H1 (cell line): ENCODE data around the gene OR4D6. TPM values are rescaled to one million over a fixed set of nuclear protein-coding genes. Genes with fewer than 3 reads are reported as not detected.

Source experiments
- ATF3 ChIP-seq: IDR thresholded peaks from 2 replicates; pipeline ENCODE4 v1.6.1; 2011; ENCODE audit warnings: low read depth, mild to moderate bottlenecking, low read length; ENCODE audit not compliant: insufficient read depth
- MAX ChIP-seq: IDR thresholded peaks from 2 replicates; pipeline ENCODE4 v1.6.1; 2012; ENCODE audit warnings: inconsistent platforms
- polyA plus RNA-seq, 7 experiments: library from polyadenylated mRNA; depleted of rRNA in 3 of 7; stranded (reverse) in 5 of 7; unstranded in 2 of 7; fragments of >200 nt in 5 of 7; fragments of 200-250 nt in 2 of 7; gene quantifications; 1 replicate in 5 of 7; 2 replicates in 1 of 7; 4 replicates in 1 of 7; pipeline versions ENCODE4 v1.2.1 to v1.2.3, GENCODE V29; 2011 to 2013; ENCODE audit warnings: missing spikeins in 2 of 7, mixed read lengths in 2 of 7
- total RNA-seq: library from RNA; stranded (reverse); fragmentation: NEBNext Ultra II Directional; extraction: Animal tissue kit (Norgen Biotek cat#: 25700); gene quantifications from 2 replicates; pipeline ENCODE4 v1.2.1, GENCODE V29; 2021

OR4D6 gene
- total and polyA plus RNA-seq, 2 of the 8 experiments (the other 6 are each of a cell fraction or from before 2014, with no cell fraction given), result not detected

GRCh38 chr11:59416613-59417012 lies 40.1 kb upstream of the OR4D6 start (continued):
- TF ChIP-seq ATF3 (no peak), MAX (no peak)
